Uterus (tissue), 2 donors: ENCODE measurements around the gene FN3KRP.

Experiments used
- POLR2A ChIP-seq, 2 donors: fragments of 450-650 bp; IDR thresholded peaks; one replicate each; pipeline ENCODE4 v1.6.1; 2016; ENCODE audit warnings: antibody characterized with exemption in 2 of 2, mild to moderate bottlenecking in 1 of 2, moderate library complexity in 1 of 2
- TF ChIP-seq, protein P1 (sequence below), 4 experiments: fragments of 200-600 bp in 2 of 4; fragments of 450-650 bp in 2 of 4; sonication (generic) in 2 of 4; IDR thresholded peaks; one replicate each; pipeline ENCODE4 v1.5.1; 2016 to 2019; ENCODE audit warnings: antibody characterized with exemption in 4 of 4, mild to moderate bottlenecking in 2 of 4, moderate library complexity in 1 of 4

GRCh38 chr17:82694647-82695046 is 21.9 kb upstream of the FN3KRP start:
- TF ChIP-seq, protein P1, sequence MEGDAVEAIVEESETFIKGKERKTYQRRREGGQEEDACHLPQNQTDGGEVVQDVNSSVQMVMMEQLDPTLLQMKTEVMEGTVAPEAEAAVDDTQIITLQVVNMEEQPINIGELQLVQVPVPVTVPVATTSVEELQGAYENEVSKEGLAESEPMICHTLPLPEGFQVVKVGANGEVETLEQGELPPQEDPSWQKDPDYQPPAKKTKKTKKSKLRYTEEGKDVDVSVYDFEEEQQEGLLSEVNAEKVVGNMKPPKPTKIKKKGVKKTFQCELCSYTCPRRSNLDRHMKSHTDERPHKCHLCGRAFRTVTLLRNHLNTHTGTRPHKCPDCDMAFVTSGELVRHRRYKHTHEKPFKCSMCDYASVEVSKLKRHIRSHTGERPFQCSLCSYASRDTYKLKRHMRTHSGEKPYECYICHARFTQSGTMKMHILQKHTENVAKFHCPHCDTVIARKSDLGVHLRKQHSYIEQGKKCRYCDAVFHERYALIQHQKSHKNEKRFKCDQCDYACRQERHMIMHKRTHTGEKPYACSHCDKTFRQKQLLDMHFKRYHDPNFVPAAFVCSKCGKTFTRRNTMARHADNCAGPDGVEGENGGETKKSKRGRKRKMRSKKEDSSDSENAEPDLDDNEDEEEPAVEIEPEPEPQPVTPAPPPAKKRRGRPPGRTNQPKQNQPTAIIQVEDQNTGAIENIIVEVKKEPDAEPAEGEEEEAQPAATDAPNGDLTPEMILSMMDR (IDR thresholded peaks at IDR 0.05) = no peak
- TF ChIP-seq POLR2A (IDR thresholded peaks at IDR 0.05) = no peak
